B cell (primary cell): ENCODE results near the gene GRM2. TPM values are rescaled to one million over a fixed set of nuclear protein-coding genes. Genes with fewer than 3 reads are reported as not detected.

ENCODE experiments used
- ATAC-seq: fragments of 200-7000 bp; cut with Tn5 transposase; one replicate; pipeline ENCODE4 v1.10.0; 2021; ENCODE audit warnings: low read depth, mild to moderate bottlenecking, moderate number of reproducible peaks, moderate library complexity
- CTCF ChIA-PET: fragments of 350-600 bp; sonication (Branson Sonifier 250); formaldehyde crosslinking; loops from one replicate; lab custom pipeline; 2021; ENCODE audit warnings: antibody characterized with exemption, inconsistent platforms; lab: Charles Lee
- POLR2A ChIA-PET: fragments of 350-600 bp; sonication (Branson Sonifier 250); formaldehyde crosslinking; loops from one replicate; lab custom pipeline; 2021; ENCODE audit warnings: antibody characterized with exemption; lab: Charles Lee
- DNase-seq: peaks from one replicate; pipeline ENCODE4 v3.0.0; 2013
- H2AFZ ChIP-seq: 2 replicates; pipeline ENCODE4 v1.6.1; 2012; ENCODE audit warnings: mild to moderate bottlenecking, low read depth, low read length; ENCODE audit not compliant: insufficient read depth, poor library complexity, severe bottlenecking
- H3K27ac ChIP-seq, 2 donors: 1 replicate in 1 of 2; 2 replicates in 1 of 2; pipeline ENCODE4 v1.5.1; 2012 to 2013; ENCODE audit warnings: low read length in 2 of 2, mild to moderate bottlenecking in 2 of 2, moderate library complexity in 1 of 2
- H3K27me3 ChIP-seq, 4 experiments: fragments of 200-600 bp in 1 of 4; sonication (generic) in 1 of 4; replicated peaks in 1 of 4; 1 replicate in 2 of 4; 2 replicates in 2 of 4; pipeline versions ENCODE4 v1.6.1 to v1.7.0; 2013 to 2016; ENCODE audit warnings: low read length in 3 of 4, mild to moderate bottlenecking in 2 of 4, mixed read lengths in 1 of 4, moderate library complexity in 1 of 4; ENCODE audit not compliant: insufficient read depth in 4 of 4, control insufficient read depth in 3 of 4; ENCODE audit errors: control extremely low read depth in 1 of 4
- H3K36me3 ChIP-seq, 2 experiments: replicated peaks in 1 of 2; 1 replicate in 1 of 2; 2 replicates in 1 of 2; pipeline versions ENCODE4 v1.6.1 to v1.7.1; 2013; ENCODE audit warnings: low read length in 1 of 2; ENCODE audit not compliant: insufficient read depth in 2 of 2, control insufficient read depth in 1 of 2; ENCODE audit errors: control extremely low read depth in 1 of 2, extremely low read depth in 1 of 2
- H3K4me1 ChIP-seq, 2 donors: fragments of 200-600 bp in 1 of 2; sonication (generic) in 1 of 2; 1 replicate in 1 of 2; 2 replicates in 1 of 2; pipeline versions ENCODE4 v1.5.1 to v1.6.1; 2013 to 2017; ENCODE audit warnings: low read length in 2 of 2; ENCODE audit not compliant: control insufficient read depth in 2 of 2, insufficient read depth in 2 of 2
- H3K4me2 ChIP-seq: replicated peaks from 2 replicates; pipeline ENCODE3; 2012; ENCODE audit warnings: mild to moderate bottlenecking, low read depth, low read length; ENCODE audit not compliant: poor library complexity, severe bottlenecking
- H3K4me3 ChIP-seq, 5 experiments: fragments of 200-600 bp in 1 of 5; sonication (generic) in 1 of 5; 1 replicate in 3 of 5; 2 replicates in 2 of 5; pipeline versions ENCODE4 v1.5.1 to v1.7.0; 2011 to 2016; ENCODE audit warnings: low read length in 4 of 5, mild to moderate bottlenecking in 4 of 5, low read depth in 2 of 5, control low read depth in 1 of 5, moderate library complexity in 1 of 5; ENCODE audit not compliant: insufficient read depth in 1 of 5; ENCODE audit errors: control extremely low read depth in 1 of 5, extremely low read depth in 1 of 5
- H3K79me2 ChIP-seq: fragments of 200-600 bp; sonication (generic); one replicate; pipeline ENCODE4 v1.6.0; 2016; ENCODE audit warnings: low read length; ENCODE audit not compliant: control insufficient read depth, insufficient read depth
- H3K9ac ChIP-seq: fragments of 200-600 bp; sonication (generic); 2 replicates; pipeline ENCODE4 v1.6.1; 2017; ENCODE audit warnings: mild to moderate bottlenecking, low read length, moderate library complexity
- H3K9me3 ChIP-seq, 3 donors: one replicate each; pipeline versions ENCODE4 v1.6.1 to v1.7.1; 2013; ENCODE audit warnings: low read length in 2 of 3; ENCODE audit not compliant: control insufficient read depth in 2 of 3, insufficient read depth in 1 of 3; ENCODE audit errors: control extremely low read depth in 1 of 3
- H4K20me1 ChIP-seq: 2 replicates; pipeline ENCODE4 v1.6.0; 2012; ENCODE audit warnings: mild to moderate bottlenecking, low read length; ENCODE audit not compliant: insufficient read depth, control insufficient read depth, poor library complexity, severe bottlenecking
- H3K27ac Mint-ChIP-seq: one replicate; pipeline ENCODE4 v1.8.0; 2021; ENCODE audit warnings: mixed read lengths
- H3K27me3 Mint-ChIP-seq: one replicate; pipeline ENCODE4 v1.8.0; 2021; ENCODE audit warnings: mixed read lengths
- H3K4me1 Mint-ChIP-seq: one replicate; pipeline ENCODE4 v1.8.0; 2021; ENCODE audit warnings: mixed read lengths
- H3K4me3 Mint-ChIP-seq: one replicate; pipeline ENCODE4 v1.8.0; 2021; ENCODE audit warnings: mixed read lengths
- H3K9me3 Mint-ChIP-seq: one replicate; pipeline ENCODE4 v1.8.0; 2022; ENCODE audit warnings: mixed read lengths; ENCODE audit not compliant: insufficient read depth
- EZH2 ChIP-seq: IDR thresholded peaks from 2 replicates; pipeline ENCODE4 v1.6.1; 2012; ENCODE audit warnings: borderline replicate concordance, low read depth, mild to moderate bottlenecking, moderate library complexity, low read length; ENCODE audit not compliant: insufficient read depth, poor library complexity, severe bottlenecking
- WGBS: methylation state at CpG from one replicate; pipeline ENCODE4 v1.1.5; 2013; ENCODE audit warnings: missing lambda C conversion rate; ENCODE audit not compliant: insufficient coverage; 5-methylcytosine and 5-hydroxymethylcytosine counted together
- intact Hi-C: fragments of 100-400 bp; cut with micrococcal nuclease; formaldehyde crosslinking; loops from one replicate; pipeline ENCODE4 v1.10.0; 2022
- polyA plus RNA-seq: library from polyadenylated mRNA; depleted of rRNA; stranded (reverse); fragments of >200 nt; gene quantifications from 2 replicates; pipeline ENCODE4 v1.2.3, GENCODE V29; 2012
- total RNA-seq, 2 donors: library from RNA; stranded (reverse); fragments of 120-200 nt in 1 of 2; gene quantifications; 1 replicate in 1 of 2; 2 replicates in 1 of 2; pipeline versions ENCODE4 v1.2.3 to v1.2.4, GENCODE V29; 2013 to 2022
- TF ChIP-seq, protein P1 (sequence below): fragments of 200-600 bp; IDR thresholded peaks from one replicate; pipeline ENCODE4 v1.8.0; 2022; ENCODE audit warnings: antibody characterized with exemption, mild to moderate bottlenecking

The GRM2 gene
- total and polyA plus RNA-seq, 2 donors (not counting 1 experiment from before 2014, with no cell fraction given), result 0.86 to 2.8 TPM

DNA sequence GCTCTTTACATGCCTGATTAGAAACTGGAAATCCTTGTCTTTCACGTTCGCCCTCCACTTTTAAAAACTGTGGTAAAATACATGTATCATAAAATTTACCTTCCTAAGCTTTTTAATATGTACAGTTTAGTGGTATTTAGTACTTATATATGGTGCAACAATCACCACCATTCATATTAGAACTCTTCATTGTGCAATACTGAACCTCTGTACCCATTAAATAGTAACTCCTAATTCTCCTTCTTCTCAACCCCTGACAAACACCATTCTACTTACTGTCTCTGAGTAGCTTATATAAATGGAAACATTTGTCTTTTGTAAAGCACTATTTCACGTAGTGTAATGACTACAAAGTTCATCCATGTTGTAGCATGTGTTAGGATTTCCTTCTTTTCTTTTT, 28.2 kb downstream of the GRM2 start:
- H3K79me2 ChIP-seq, result no peaks in the 10 kb centered on the region
- CTCF ChIA-PET, result no interaction called here
- intact Hi-C loops, result no loop called here
- no peaks in the 10 kb centered on the region for H3K4me1 ChIP-seq
- peaks cover 51% of the 10 kb centered on the region for H3K27me3 Mint-ChIP-seq
- DNase-seq (no peak), ATAC-seq (no peak)
- no peak overlapping the region for H3K27ac Mint-ChIP-seq
- H3K27ac ChIP-seq, result no peak overlapping the region
- no peaks in the 10 kb centered on the region for H3K4me1 Mint-ChIP-seq
- no peak overlapping the region for H3K9ac ChIP-seq
- H3K4me3 Mint-ChIP-seq, result no peak overlapping the region
- no peaks in the 10 kb centered on the region for H4K20me1 ChIP-seq
- H3K36me3 ChIP-seq, result no peaks in the 10 kb centered on the region
- peaks cover 0 to 3% (median 1%) of the 10 kb centered on the region in 3 donors for H3K9me3 ChIP-seq
- TF ChIP-seq, protein P1, sequence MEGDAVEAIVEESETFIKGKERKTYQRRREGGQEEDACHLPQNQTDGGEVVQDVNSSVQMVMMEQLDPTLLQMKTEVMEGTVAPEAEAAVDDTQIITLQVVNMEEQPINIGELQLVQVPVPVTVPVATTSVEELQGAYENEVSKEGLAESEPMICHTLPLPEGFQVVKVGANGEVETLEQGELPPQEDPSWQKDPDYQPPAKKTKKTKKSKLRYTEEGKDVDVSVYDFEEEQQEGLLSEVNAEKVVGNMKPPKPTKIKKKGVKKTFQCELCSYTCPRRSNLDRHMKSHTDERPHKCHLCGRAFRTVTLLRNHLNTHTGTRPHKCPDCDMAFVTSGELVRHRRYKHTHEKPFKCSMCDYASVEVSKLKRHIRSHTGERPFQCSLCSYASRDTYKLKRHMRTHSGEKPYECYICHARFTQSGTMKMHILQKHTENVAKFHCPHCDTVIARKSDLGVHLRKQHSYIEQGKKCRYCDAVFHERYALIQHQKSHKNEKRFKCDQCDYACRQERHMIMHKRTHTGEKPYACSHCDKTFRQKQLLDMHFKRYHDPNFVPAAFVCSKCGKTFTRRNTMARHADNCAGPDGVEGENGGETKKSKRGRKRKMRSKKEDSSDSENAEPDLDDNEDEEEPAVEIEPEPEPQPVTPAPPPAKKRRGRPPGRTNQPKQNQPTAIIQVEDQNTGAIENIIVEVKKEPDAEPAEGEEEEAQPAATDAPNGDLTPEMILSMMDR, result no peak
- no peak for TF ChIP-seq EZH2
- WGBS, result no CpG with 5 or more reads among the region's 3 CpGs
- H3K27me3 ChIP-seq, result peaks cover 0 to 2% (median 0%) of the 10 kb centered on the region in 4 experiments
- H3K4me2 ChIP-seq, result no peak overlapping the region
- POLR2A ChIA-PET, result no interaction called here
- H3K4me3 ChIP-seq, result no peak overlapping the region
- no peaks in the 10 kb centered on the region for H3K9me3 Mint-ChIP-seq
- H2AFZ ChIP-seq, result no peak overlapping the region

DNA sequence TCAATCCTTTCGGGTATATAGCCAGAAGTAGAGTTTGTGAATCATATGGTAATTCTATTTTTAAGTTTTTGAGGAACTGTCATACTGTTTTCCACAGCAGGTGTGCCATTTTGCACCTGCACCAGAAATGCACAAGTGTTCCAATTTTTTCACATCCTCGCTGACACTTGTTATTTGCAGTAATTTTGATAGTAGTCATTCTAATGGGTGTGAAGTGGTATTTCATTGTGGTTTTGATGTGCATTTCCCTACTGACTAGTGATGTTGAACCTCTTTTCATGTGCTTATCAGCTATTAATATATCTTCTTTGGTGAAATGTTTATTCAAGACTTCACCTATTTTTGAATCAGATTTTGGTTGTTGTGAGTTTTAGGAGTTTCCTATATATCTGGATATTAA, 29.1 kb downstream of the GRM2 start:
- H3K4me3 ChIP-seq, result no peak overlapping the region
- no peak for DNase-seq
- H3K4me1 ChIP-seq, result no peaks in the 10 kb centered on the region
- Mint-ChIP-seq H3K4me1 (no peaks in the 10 kb centered on the region), H3K27me3 (peaks cover 55% of the 10 kb centered on the region), H3K4me3 (no peak overlapping the region), H3K9me3 (no peaks in the 10 kb centered on the region), H3K27ac (no peak overlapping the region)
- H3K4me2 ChIP-seq, result no peak overlapping the region
- H4K20me1 ChIP-seq, result no peaks in the 10 kb centered on the region
- intact Hi-C loops, result no loop called here
- peaks cover 0 to 3% (median 1%) of the 10 kb centered on the region in 3 donors for H3K9me3 ChIP-seq
- POLR2A ChIA-PET, result no interaction called here
- no peak overlapping the region for H3K9ac ChIP-seq
- no peak overlapping the region for H2AFZ ChIP-seq
- peaks cover 0 to 4% (median 1%) of the 10 kb centered on the region in 4 experiments for H3K27me3 ChIP-seq
- H3K27ac ChIP-seq, result no peak overlapping the region
- H3K79me2 ChIP-seq, result no peaks in the 10 kb centered on the region
- ATAC-seq, result no peak
- no CpG with 5 or more reads among the region's 2 CpGs for WGBS
- no peak for TF ChIP-seq EZH2
- TF ChIP-seq, protein P1, result no peak
- CTCF ChIA-PET, result no interaction called here
- no peaks in the 10 kb centered on the region for H3K36me3 ChIP-seq
